PFSK-1 (cell line): ENCODE measurements around the gene CDYL.

ENCODE experiments used
- FOXP2 ChIP-seq: optimal IDR thresholded peaks from 2 replicates; pipeline ENCODE3; 2011; ENCODE audit warnings: borderline replicate concordance, control low read depth, inconsistent platforms; ENCODE audit not compliant: insufficient read depth; ENCODE audit errors: extremely low read length, extremely low read depth
- POLR2AphosphoS5 ChIP-seq: IDR thresholded peaks from 2 replicates; pipeline ENCODE4 v1.6.1; 2012; ENCODE audit warnings: low read depth, mild to moderate bottlenecking, control low read depth, low read length, moderate library complexity
- SIN3A ChIP-seq: IDR thresholded peaks from 2 replicates; pipeline ENCODE4 v1.6.1; 2012; ENCODE audit warnings: mild to moderate bottlenecking, low read length, moderate library complexity, borderline replicate concordance; ENCODE audit not compliant: insufficient read depth
- TAF1 ChIP-seq: IDR thresholded peaks from 2 replicates; pipeline ENCODE4 v1.6.1; 2012; ENCODE audit warnings: low read length, control low read depth, borderline replicate concordance; ENCODE audit not compliant: insufficient read depth
- TF ChIP-seq, protein P1 (sequence below), 2 experiments: IDR thresholded peaks; 2 replicates each; pipeline versions ENCODE4 v1.6.1 to v1.8.0; 2011 to 2012; ENCODE audit warnings: low read depth in 2 of 2, low read length in 2 of 2, control low read depth in 1 of 2, inconsistent platforms in 1 of 2, mild to moderate bottlenecking in 1 of 2, moderate library complexity in 1 of 2; ENCODE audit not compliant: insufficient read depth in 1 of 2

CDYL gene

DNA sequence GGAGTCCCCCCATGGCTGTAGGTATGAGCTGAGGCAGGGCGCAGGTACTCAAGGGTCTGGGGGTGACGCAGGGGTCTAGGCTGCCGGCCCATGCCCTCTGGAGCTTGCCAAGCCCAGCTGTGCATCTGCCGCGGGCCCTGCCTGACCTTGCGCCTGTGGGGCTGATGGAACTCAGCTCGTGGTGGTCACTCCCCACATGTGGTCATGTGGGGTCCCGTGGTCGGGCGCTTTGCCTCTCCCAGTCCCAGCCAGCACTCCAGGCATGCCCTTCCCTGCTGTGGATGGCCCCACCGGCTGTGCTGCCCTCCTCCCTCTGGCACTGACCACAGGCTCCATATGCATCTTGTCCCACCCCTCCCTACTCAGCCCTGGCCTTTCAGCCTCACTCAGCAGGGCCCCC lies 170.3 kb downstream of the CDYL start:
- TF ChIP-seq, protein P1, sequence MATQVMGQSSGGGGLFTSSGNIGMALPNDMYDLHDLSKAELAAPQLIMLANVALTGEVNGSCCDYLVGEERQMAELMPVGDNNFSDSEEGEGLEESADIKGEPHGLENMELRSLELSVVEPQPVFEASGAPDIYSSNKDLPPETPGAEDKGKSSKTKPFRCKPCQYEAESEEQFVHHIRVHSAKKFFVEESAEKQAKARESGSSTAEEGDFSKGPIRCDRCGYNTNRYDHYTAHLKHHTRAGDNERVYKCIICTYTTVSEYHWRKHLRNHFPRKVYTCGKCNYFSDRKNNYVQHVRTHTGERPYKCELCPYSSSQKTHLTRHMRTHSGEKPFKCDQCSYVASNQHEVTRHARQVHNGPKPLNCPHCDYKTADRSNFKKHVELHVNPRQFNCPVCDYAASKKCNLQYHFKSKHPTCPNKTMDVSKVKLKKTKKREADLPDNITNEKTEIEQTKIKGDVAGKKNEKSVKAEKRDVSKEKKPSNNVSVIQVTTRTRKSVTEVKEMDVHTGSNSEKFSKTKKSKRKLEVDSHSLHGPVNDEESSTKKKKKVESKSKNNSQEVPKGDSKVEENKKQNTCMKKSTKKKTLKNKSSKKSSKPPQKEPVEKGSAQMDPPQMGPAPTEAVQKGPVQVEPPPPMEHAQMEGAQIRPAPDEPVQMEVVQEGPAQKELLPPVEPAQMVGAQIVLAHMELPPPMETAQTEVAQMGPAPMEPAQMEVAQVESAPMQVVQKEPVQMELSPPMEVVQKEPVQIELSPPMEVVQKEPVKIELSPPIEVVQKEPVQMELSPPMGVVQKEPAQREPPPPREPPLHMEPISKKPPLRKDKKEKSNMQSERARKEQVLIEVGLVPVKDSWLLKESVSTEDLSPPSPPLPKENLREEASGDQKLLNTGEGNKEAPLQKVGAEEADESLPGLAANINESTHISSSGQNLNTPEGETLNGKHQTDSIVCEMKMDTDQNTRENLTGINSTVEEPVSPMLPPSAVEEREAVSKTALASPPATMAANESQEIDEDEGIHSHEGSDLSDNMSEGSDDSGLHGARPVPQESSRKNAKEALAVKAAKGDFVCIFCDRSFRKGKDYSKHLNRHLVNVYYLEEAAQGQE (IDR thresholded peaks at IDR 0.05; ENCODE audit: insufficient read depth in 1 of 2, low read depth in 2 of 2, low read length in 2 of 2) = no peak
- TF ChIP-seq POLR2AphosphoS5 = no peak

DNA sequence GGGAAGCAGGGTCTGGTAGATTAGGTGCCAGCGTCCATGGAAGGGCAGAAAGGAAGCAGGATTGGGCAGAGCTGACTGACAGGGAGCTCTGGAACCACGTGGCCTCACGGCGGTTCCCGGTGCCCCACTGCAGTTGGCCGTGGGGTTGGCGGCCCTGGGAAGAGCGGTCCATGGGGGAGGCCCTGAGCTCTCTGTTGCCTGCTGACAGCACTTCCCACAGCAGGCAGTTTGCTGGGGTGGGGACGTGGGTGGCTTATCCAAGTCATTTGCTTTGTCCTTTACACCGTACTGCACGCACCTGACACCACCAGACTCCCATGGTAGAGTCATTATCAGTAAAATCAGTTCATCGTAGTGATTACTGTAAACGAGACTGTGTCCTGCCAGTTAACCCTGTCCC lies 171.5 kb downstream of the CDYL start:
- TF ChIP-seq SIN3A (no peak), FOXP2 (no peak), TAF1 (no peak), POLR2AphosphoS5 (no peak)
- TF ChIP-seq, protein P1 (IDR thresholded peaks at IDR 0.05; ENCODE audit: insufficient read depth in 1 of 2, low read depth in 2 of 2, low read length in 2 of 2) = no peak

DNA sequence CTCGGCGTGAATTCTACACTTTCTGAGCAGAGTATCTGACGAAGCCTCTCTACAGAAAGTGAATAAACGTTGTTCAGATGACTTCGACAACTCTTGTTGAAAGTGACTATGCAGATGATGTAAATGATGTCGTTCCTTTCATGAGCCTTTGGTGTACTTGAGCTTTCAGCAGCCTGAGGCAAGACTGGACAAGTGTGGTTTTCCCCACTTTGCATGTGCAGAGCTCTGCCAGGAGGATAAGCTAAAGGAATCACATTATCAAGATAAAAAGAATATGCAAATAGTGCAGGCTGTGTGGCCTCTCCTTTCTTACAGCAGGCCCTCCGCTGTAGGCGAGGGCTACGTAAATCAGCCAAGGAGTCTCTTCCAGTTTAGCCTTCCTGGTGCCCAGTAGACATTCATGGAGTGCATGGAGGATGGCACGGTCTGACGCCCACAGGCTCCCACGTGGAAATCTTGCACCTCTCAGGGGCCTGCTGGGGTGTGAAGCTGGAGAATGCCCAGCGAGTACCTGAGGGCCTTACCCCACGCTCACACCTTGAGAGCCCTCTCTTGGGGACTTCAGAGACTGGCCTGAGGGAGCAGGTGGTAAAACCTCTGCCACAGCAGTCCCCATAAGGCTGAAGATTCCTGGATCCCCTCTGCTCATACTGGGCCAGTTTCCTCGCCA lies 172.7 kb downstream of the CDYL start:
- TF ChIP-seq POLR2AphosphoS5 = no peak
- TF ChIP-seq TAF1 = no peak
- no peak for TF ChIP-seq FOXP2
- TF ChIP-seq, protein P1 (IDR thresholded peaks at IDR 0.05; ENCODE audit: insufficient read depth in 1 of 2, low read depth in 2 of 2, low read length in 2 of 2) = no peak
- TF ChIP-seq SIN3A = no peak

DNA sequence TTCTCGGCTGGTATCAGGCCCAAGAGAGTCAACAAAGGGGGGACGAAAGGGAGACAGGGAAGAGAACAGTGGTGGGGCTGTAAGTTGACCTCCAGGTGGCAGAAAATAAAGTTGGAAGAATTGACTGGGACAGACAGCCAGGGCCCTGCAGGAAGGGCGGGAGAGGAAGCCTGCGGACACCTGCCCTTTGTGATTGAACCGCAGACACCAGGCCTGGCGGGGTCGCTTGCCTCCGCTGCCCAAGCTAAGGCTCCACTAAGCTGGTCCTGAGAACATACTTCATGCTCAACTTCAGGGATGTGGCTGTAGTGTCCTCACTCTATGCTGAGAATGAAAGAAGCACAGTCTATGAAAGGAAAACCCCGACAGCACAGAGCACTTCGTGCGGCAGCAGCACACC lies 173.9 kb downstream of the CDYL start:
- TF ChIP-seq, protein P1 (IDR thresholded peaks at IDR 0.05; ENCODE audit: insufficient read depth in 1 of 2, low read depth in 2 of 2, low read length in 2 of 2) = no peak
- TF ChIP-seq FOXP2 (no peak), SIN3A (no peak), TAF1 (no peak), POLR2AphosphoS5 (no peak)

DNA sequence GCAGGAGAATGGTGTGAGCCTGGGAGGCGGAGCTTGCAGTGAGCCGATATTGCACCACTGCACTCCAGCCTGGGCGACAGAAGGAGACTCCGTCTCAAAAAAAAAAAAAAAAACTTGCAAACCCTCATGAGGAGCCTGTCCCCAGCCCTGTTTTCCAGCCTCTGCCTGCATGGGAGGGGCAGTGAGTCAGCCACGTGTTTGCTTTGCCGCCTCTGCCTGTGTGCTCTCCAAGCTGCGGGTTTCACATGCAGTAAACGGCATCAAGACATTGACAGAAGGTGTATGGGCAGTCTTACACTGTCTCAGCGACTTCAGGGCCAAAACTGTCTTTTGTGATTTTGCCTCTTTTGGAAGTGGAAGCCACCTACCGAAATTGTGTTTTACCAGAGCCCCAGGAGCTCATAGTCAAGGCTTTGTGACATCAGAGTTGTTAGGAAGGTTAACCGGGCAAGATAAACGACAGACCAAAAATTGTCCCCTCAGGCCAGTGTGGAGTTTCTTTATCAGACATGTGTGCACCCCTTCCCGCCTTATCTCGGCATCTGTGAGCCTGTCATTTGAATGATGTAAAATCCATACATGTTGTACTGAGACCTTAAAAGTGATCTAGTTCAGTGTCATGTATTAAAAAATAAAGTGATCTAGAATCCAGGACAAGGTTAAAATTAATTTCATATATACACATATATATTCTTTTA lies 174.8 kb downstream of the CDYL start:
- TF ChIP-seq, protein P1 (IDR thresholded peaks at IDR 0.05; ENCODE audit: insufficient read depth in 1 of 2, low read depth in 2 of 2, low read length in 2 of 2) = no peak
- TF ChIP-seq SIN3A = no peak
- TF ChIP-seq POLR2AphosphoS5 = no peak
- TF ChIP-seq FOXP2 = no peak
- TF ChIP-seq TAF1 = no peak
